Fibroblast of lung (primary cell): Measurements from ENCODE around the gene KCNIP1. TPM values are rescaled to one million over a fixed set of nuclear protein-coding genes. Genes with fewer than 3 reads are reported as not detected.

ENCODE experiments used
- DNase-seq, 2 donors: peaks; one replicate each; pipeline versions ENCODE4 v3.0.0 to v3.0.0-alpha.2; 2010; ENCODE audit warnings: low read depth in 2 of 2
- H2AFZ ChIP-seq: 2 replicates; pipeline ENCODE4 v1.5.1; 2012; ENCODE audit warnings: low read length, control low read depth, inconsistent platforms
- H3K27ac ChIP-seq: 2 replicates; pipeline ENCODE4 v1.5.1; 2011; ENCODE audit warnings: low read length, control low read depth; ENCODE audit not compliant: insufficient read depth
- H3K27me3 ChIP-seq: 2 replicates; pipeline ENCODE4 v1.5.1; 2011; ENCODE audit warnings: mild to moderate bottlenecking, low read length; ENCODE audit not compliant: control insufficient read depth, insufficient read depth
- H3K36me3 ChIP-seq: 2 replicates; pipeline ENCODE4 v1.5.1; 2011; ENCODE audit warnings: low read length; ENCODE audit not compliant: control insufficient read depth, insufficient read depth
- H3K4me1 ChIP-seq: 2 replicates; pipeline ENCODE4 v1.5.1; 2011; ENCODE audit warnings: low read length; ENCODE audit not compliant: control insufficient read depth, insufficient read depth; ENCODE audit errors: extremely low read depth
- H3K4me2 ChIP-seq: 2 replicates; pipeline ENCODE4 v1.5.1; 2011; ENCODE audit warnings: low read length, control low read depth; ENCODE audit not compliant: insufficient read depth; ENCODE audit errors: extremely low read depth
- H3K4me3 ChIP-seq, 4 experiments: fragments of 200-600 bp in 1 of 4; sonication (generic) in 1 of 4; replicated peaks in 1 of 4; 2 replicates each; pipeline ENCODE4 v1.5.1; 2011 to 2016; ENCODE audit warnings: low read length in 4 of 4, low read depth in 3 of 4, mild to moderate bottlenecking in 3 of 4, control low read depth in 2 of 4, inconsistent platforms in 1 of 4, mixed read lengths in 1 of 4; ENCODE audit not compliant: insufficient read depth in 1 of 4; ENCODE audit errors: control extremely low read depth in 1 of 4
- H3K79me2 ChIP-seq: 2 replicates; pipeline ENCODE4 v1.5.1; 2012; ENCODE audit warnings: mild to moderate bottlenecking, low read length, inconsistent platforms; ENCODE audit not compliant: control insufficient read depth, insufficient read depth
- H3K9ac ChIP-seq: 2 replicates; pipeline ENCODE4 v1.5.1; 2011; ENCODE audit warnings: mild to moderate bottlenecking, low read length, control low read depth; ENCODE audit not compliant: insufficient read depth
- H3K9me3 ChIP-seq: 2 replicates; pipeline ENCODE4 v1.5.1; 2012; ENCODE audit warnings: low read depth, low read length; ENCODE audit not compliant: control insufficient read depth, insufficient read depth
- H4K20me1 ChIP-seq: 2 replicates; pipeline ENCODE4 v1.5.1; 2011; ENCODE audit warnings: low read length; ENCODE audit not compliant: control insufficient read depth, insufficient read depth; ENCODE audit errors: extremely low read depth
- CTCF ChIP-seq, 2 donors: IDR thresholded peaks in 1 of 2; conservative IDR thresholded peaks in 1 of 2; 1 replicate in 1 of 2; 2 replicates in 1 of 2; pipeline ENCODE4 v1.5.1; 2011 to 2012; ENCODE audit warnings: low read length in 2 of 2, control low read depth in 1 of 2, inconsistent platforms in 1 of 2, low read depth in 1 of 2, mild to moderate bottlenecking in 1 of 2
- EZH2 ChIP-seq: IDR thresholded peaks from 2 replicates; pipeline ENCODE4 v1.5.1; 2012; ENCODE audit warnings: low read length, control low read depth, mild to moderate bottlenecking; ENCODE audit errors: missing control alignments
- polyA plus RNA-seq, 2 donors: library from polyadenylated mRNA; depleted of rRNA in 1 of 2; stranded (reverse) in 1 of 2; unstranded in 1 of 2; fragments of >200 nt; gene quantifications; 2 replicates each; pipeline ENCODE4 v1.2.1, GENCODE V29; 2011 to 2012; ENCODE audit warnings: missing spikeins in 1 of 2
- total RNA-seq: library from RNA; depleted of rRNA; stranded (reverse); fragments of >200 nt; gene quantifications from 2 replicates; pipeline ENCODE4 v1.2.1, GENCODE V29; 2014

KCNIP1 gene
- total and polyA plus RNA-seq, 2 donors (not counting 1 experiment from before 2014, with no cell fraction given), result not detected

GRCh38 chr5:170513856-170514525 lies 10.2 kb downstream of the KCNIP1 start:
- Histone ChIP-seq H3K9me3 (no peaks in the 10 kb centered on the region), H3K4me2 (no peak overlapping the region), H3K79me2 (no peaks in the 10 kb centered on the region)

DNA sequence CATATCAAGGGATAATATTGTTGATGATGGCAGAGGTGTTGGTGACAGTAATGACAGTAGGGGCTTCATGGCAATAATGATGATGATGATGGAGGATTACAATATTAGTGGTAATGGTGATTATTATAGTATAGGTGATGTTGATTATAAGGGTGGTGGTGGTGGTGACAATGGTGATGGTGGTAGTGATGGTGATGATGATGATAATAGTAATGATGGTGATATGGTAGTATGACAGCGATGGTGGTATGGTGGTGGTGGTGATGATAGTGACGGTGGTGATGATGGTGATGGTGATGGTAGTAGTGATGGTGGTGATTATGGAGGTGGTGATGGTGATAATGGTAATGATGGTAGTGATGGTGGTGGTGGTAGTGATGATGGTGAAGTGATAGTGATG lies 13.6 kb downstream of the KCNIP1 start:
- H3K4me1 ChIP-seq, result no peaks in the 10 kb centered on the region
- no peak overlapping the region for H3K4me3 ChIP-seq
- TF ChIP-seq CTCF (conservative IDR thresholded peaks at IDR 0.05 in 1 of 2, IDR thresholded peaks at IDR 0.05 in 1 of 2; ENCODE audit: low read depth in 1 of 2, low read length in 2 of 2) (no peak), EZH2 (no peak)
- H3K36me3 ChIP-seq, result no peaks in the 10 kb centered on the region
- no peaks in the 10 kb centered on the region for H4K20me1 ChIP-seq
- no peak overlapping the region for H2AFZ ChIP-seq
- no peaks in the 10 kb centered on the region for H3K27me3 ChIP-seq
- no peak for DNase-seq
- H3K79me2 ChIP-seq, result no peaks in the 10 kb centered on the region
- no peak overlapping the region for H3K4me2 ChIP-seq
- H3K9me3 ChIP-seq, result no peaks in the 10 kb centered on the region
- H3K9ac ChIP-seq, result no peak overlapping the region
- H3K27ac ChIP-seq, result no peak overlapping the region

More at GRCh38 chr5:170513856-170514525, 10.2 kb downstream of the KCNIP1 start:
- Histone ChIP-seq H3K36me3 (no peaks in the 10 kb centered on the region), H2AFZ (no peak overlapping the region), H3K4me3 (no peak overlapping the region), H4K20me1 (no peaks in the 10 kb centered on the region), H3K4me1 (no peaks in the 10 kb centered on the region), H3K27me3 (no peaks in the 10 kb centered on the region), H3K27ac (no peak overlapping the region), H3K9ac (no peak overlapping the region)
- no peak for TF ChIP-seq CTCF (conservative IDR thresholded peaks at IDR 0.05 in 1 of 2, IDR thresholded peaks at IDR 0.05 in 1 of 2; ENCODE audit: low read depth in 1 of 2, low read length in 2 of 2)
- TF ChIP-seq EZH2, result no peak
- no peak for DNase-seq

GRCh38 chr5:170518277-170518676 lies 14.5 kb downstream of the KCNIP1 start:
- Histone ChIP-seq H3K27ac (no peak overlapping the region), H3K4me1 (no peaks in the 10 kb centered on the region), H3K36me3 (no peaks in the 10 kb centered on the region), H3K4me3 (no peak overlapping the region), H3K9ac (no peak overlapping the region), H3K9me3 (no peaks in the 10 kb centered on the region), H3K27me3 (no peaks in the 10 kb centered on the region), H2AFZ (no peak overlapping the region), H3K4me2 (no peak overlapping the region), H4K20me1 (no peaks in the 10 kb centered on the region), H3K79me2 (no peaks in the 10 kb centered on the region)
- DNase-seq, result no peak
- no peak for TF ChIP-seq CTCF (conservative IDR thresholded peaks at IDR 0.05 in 1 of 2, IDR thresholded peaks at IDR 0.05 in 1 of 2; ENCODE audit: low read depth in 1 of 2, low read length in 2 of 2)
